Neural cell (in vitro differentiated cells): Measurements from ENCODE around the gene BLM. TPM values are rescaled to one million over a fixed set of nuclear protein-coding genes. Genes with fewer than 3 reads are reported as not detected.

ENCODE experiments used
- H2AFZ ChIP-seq: fragments of 200-600, 300-800 bp; sonication (generic), shearing (Covaris generic); 2 replicates; pipeline ENCODE4 v1.6.0; 2014; ENCODE audit warnings: low read depth, mild to moderate bottlenecking, antibody characterized with exemption, low read length, moderate library complexity
- H3F3A ChIP-seq: fragments of 200-600 bp; shearing (Covaris generic); 2 replicates; pipeline ENCODE4 v1.6.1; 2016; ENCODE audit warnings: mild to moderate bottlenecking, moderate library complexity, mixed read lengths, antibody characterized with exemption, low read length; ENCODE audit not compliant: insufficient read depth, poor library complexity, severe bottlenecking
- H3K27ac ChIP-seq: fragments of 200-600, 300-800 bp; sonication (generic), shearing (Covaris generic); 2 replicates; pipeline ENCODE4 v1.5.1; 2014; ENCODE audit warnings: mild to moderate bottlenecking, low read length, moderate library complexity
- H3K27me3 ChIP-seq: fragments of 300-800, 200-600 bp; sonication (generic), shearing (Covaris generic); 2 replicates; pipeline ENCODE4 v1.6.0; 2014; ENCODE audit warnings: mild to moderate bottlenecking, low read depth, low read length, moderate library complexity; ENCODE audit not compliant: insufficient read depth
- H3K36me3 ChIP-seq: fragments of 300-800, 200-600 bp; sonication (generic), shearing (Covaris generic); 2 replicates; pipeline ENCODE4 v1.5.1; 2014; ENCODE audit warnings: mild to moderate bottlenecking, antibody characterized with exemption, low read length, moderate library complexity; ENCODE audit not compliant: insufficient read depth
- H3K4me2 ChIP-seq: fragments of 300-800, 200-600 bp; sonication (generic), shearing (Covaris generic); 2 replicates; pipeline ENCODE4 v1.6.0; 2014; ENCODE audit warnings: mild to moderate bottlenecking, low read length
- H3K4me3 ChIP-seq: fragments of 300-800, 200-600 bp; sonication (generic), shearing (Covaris generic); 2 replicates; pipeline ENCODE4 v1.5.1; 2014; ENCODE audit warnings: mild to moderate bottlenecking, low read length, moderate library complexity
- H3K79me2 ChIP-seq: fragments of 200-600 bp; shearing (Covaris generic); replicated peaks from 2 replicates; pipeline ENCODE4 v1.6.0; 2014; ENCODE audit warnings: mild to moderate bottlenecking, low read length, moderate library complexity; ENCODE audit not compliant: insufficient read depth
- H3K9ac ChIP-seq: fragments of 300-800, 200-600 bp; sonication (generic), shearing (Covaris generic); 2 replicates; pipeline ENCODE4 v1.6.1; 2016; ENCODE audit warnings: mild to moderate bottlenecking, low read length, mixed read lengths
- H3K9me2 ChIP-seq: fragments of 200-600 bp; shearing (Covaris generic); 2 replicates; pipeline ENCODE4 v1.6.1; 2016; ENCODE audit warnings: mild to moderate bottlenecking, low read length, mixed read lengths; ENCODE audit not compliant: insufficient read depth
- H3K9me3 ChIP-seq: fragments of 200-600, 300-800 bp; sonication (generic), shearing (Covaris generic); 2 replicates; pipeline ENCODE4 v1.6.1; 2016; ENCODE audit warnings: mild to moderate bottlenecking, mixed run types, low read length, moderate library complexity, mixed read lengths
- H4K20me1 ChIP-seq: fragments of 200-600 bp; shearing (Covaris generic); 2 replicates; pipeline ENCODE4 v1.6.1; 2016; ENCODE audit warnings: mild to moderate bottlenecking, mixed run types; ENCODE audit not compliant: insufficient read depth
- EP300 ChIP-seq: fragments of 450-650 bp; conservative IDR thresholded peaks from 2 replicates; pipeline ENCODE4 v1.6.1; 2014; ENCODE audit warnings: antibody characterized with exemption, mild to moderate bottlenecking, moderate library complexity; ENCODE audit not compliant: poor library complexity, severe bottlenecking
- EZH2 ChIP-seq: fragments of 200-600, 300-800 bp; shearing (Covaris generic), sonication (generic); IDR thresholded peaks from 2 replicates; pipeline ENCODE4 v1.6.1; 2014; ENCODE audit warnings: antibody characterized with exemption, low read length, borderline replicate concordance, mild to moderate bottlenecking; ENCODE audit not compliant: insufficient read depth, poor library complexity, severe bottlenecking
- MXI1 ChIP-seq: fragments of 450-650 bp; conservative IDR thresholded peaks from 2 replicates; pipeline ENCODE4 v1.6.1; 2014; ENCODE audit warnings: antibody characterized with exemption, mild to moderate bottlenecking; ENCODE audit not compliant: poor library complexity, severe bottlenecking
- POLR2AphosphoS5 ChIP-seq: IDR thresholded peaks from 2 replicates; pipeline ENCODE4 v1.6.1; 2012
- RAD21 ChIP-seq: fragments of 450-650 bp; conservative IDR thresholded peaks from 2 replicates; pipeline ENCODE4 v1.6.1; 2014; ENCODE audit warnings: antibody characterized with exemption, mild to moderate bottlenecking, moderate library complexity
- SMC3 ChIP-seq: fragments of 450-650 bp; conservative IDR thresholded peaks from 2 replicates; pipeline ENCODE4 v1.6.1; 2014; ENCODE audit warnings: antibody characterized with exemption, mild to moderate bottlenecking, moderate library complexity; ENCODE audit not compliant: poor library complexity
- TAF1 ChIP-seq: IDR thresholded peaks from 2 replicates; pipeline ENCODE4 v1.6.1; 2012; ENCODE audit warnings: low read depth
- polyA plus RNA-seq: library from polyadenylated mRNA; depleted of rRNA; stranded (reverse); fragments of >200 nt; gene quantifications from 2 replicates; pipeline ENCODE4 v1.2.3, GENCODE V29; 2014
- TF ChIP-seq, protein P1 (sequence below): IDR thresholded peaks from 2 replicates; pipeline ENCODE4 v1.6.1; 2012; ENCODE audit warnings: borderline replicate concordance
- TF ChIP-seq, protein P2 (sequence below): fragments of 450-650 bp; IDR thresholded peaks from 2 replicates; pipeline ENCODE4 v1.5.1; 2014; ENCODE audit warnings: antibody characterized with exemption, mild to moderate bottlenecking, moderate library complexity; ENCODE audit not compliant: poor library complexity, severe bottlenecking

The BLM gene
- polyA plus RNA-seq, 1 donor from 2014 or later: 4.5 TPM

DNA sequence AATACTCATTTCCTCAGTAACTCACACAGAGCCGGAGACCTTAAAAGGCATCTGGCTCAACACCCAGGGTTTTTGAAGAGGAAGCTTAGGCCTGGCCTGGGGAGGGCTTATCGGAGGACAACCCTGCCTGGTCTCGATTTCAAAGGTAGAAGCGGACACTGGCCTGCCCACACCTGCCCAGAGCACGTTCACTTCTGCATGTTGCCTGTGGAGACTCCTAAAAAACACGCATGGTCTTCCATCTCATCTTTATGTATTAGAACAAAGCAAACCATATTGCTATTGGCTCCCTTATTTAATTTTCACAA is 95.8 kb downstream of the BLM start:
- no peak overlapping the region for H3K27ac ChIP-seq

DNA sequence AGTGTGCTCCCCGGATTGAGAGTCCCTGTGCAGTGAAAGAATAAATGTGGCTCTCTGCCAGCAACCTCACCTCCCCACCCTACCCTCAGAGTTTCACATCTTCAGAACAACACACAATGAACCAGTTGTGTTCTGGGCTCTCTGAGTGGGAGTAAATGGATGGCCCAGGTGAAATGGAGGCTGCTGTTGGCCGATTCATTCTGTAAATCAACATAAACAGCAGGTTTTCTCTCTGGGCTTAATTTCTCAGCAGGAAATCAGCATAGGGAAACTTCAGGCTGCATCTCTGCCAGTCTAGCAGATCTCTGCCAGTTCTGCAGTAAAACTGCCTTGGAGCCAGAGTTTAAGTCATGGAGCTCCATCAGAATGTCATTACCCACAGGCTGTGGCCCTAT is 96.6 kb downstream of the BLM start:
- Histone ChIP-seq H3K9me2 (no peaks in the 10 kb centered on the region), H3K9me3 (no peaks in the 10 kb centered on the region), H2AFZ (no peak overlapping the region), H4K20me1 (no peaks in the 10 kb centered on the region), H3K79me2 (no peaks in the 10 kb centered on the region), H3K9ac (no peak overlapping the region), H3K4me2 (no peak overlapping the region), H3F3A (no peaks in the 10 kb centered on the region), H3K36me3 (no peaks in the 10 kb centered on the region), H3K27ac (no peak overlapping the region), H3K27me3 (no peaks in the 10 kb centered on the region), H3K4me3 (no peak overlapping the region)
- no peak for TF ChIP-seq TAF1
- TF ChIP-seq RAD21: no peak
- TF ChIP-seq, protein P1, sequence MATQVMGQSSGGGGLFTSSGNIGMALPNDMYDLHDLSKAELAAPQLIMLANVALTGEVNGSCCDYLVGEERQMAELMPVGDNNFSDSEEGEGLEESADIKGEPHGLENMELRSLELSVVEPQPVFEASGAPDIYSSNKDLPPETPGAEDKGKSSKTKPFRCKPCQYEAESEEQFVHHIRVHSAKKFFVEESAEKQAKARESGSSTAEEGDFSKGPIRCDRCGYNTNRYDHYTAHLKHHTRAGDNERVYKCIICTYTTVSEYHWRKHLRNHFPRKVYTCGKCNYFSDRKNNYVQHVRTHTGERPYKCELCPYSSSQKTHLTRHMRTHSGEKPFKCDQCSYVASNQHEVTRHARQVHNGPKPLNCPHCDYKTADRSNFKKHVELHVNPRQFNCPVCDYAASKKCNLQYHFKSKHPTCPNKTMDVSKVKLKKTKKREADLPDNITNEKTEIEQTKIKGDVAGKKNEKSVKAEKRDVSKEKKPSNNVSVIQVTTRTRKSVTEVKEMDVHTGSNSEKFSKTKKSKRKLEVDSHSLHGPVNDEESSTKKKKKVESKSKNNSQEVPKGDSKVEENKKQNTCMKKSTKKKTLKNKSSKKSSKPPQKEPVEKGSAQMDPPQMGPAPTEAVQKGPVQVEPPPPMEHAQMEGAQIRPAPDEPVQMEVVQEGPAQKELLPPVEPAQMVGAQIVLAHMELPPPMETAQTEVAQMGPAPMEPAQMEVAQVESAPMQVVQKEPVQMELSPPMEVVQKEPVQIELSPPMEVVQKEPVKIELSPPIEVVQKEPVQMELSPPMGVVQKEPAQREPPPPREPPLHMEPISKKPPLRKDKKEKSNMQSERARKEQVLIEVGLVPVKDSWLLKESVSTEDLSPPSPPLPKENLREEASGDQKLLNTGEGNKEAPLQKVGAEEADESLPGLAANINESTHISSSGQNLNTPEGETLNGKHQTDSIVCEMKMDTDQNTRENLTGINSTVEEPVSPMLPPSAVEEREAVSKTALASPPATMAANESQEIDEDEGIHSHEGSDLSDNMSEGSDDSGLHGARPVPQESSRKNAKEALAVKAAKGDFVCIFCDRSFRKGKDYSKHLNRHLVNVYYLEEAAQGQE: no peak

More for the DNA sequence above, 95.8 kb downstream of the BLM start:
- Histone ChIP-seq H3K4me3 (no peak overlapping the region), H3K9me3 (no peaks in the 10 kb centered on the region), H4K20me1 (no peaks in the 10 kb centered on the region), H3K4me2 (no peak overlapping the region), H3K27me3 (no peaks in the 10 kb centered on the region), H3K9ac (no peak overlapping the region), H3K36me3 (no peaks in the 10 kb centered on the region), H3K79me2 (no peaks in the 10 kb centered on the region), H3F3A (no peaks in the 10 kb centered on the region), H2AFZ (no peak overlapping the region), H3K9me2 (no peaks in the 10 kb centered on the region)
- no peak for TF ChIP-seq MXI1
- TF ChIP-seq EP300: no peak
- TF ChIP-seq, protein P1: no peak
- TF ChIP-seq TAF1: no peak
- no peak for TF ChIP-seq RAD21
- TF ChIP-seq SMC3: no peak
- no peak for TF ChIP-seq EZH2
- TF ChIP-seq POLR2AphosphoS5: no peak
- TF ChIP-seq, protein P2, sequence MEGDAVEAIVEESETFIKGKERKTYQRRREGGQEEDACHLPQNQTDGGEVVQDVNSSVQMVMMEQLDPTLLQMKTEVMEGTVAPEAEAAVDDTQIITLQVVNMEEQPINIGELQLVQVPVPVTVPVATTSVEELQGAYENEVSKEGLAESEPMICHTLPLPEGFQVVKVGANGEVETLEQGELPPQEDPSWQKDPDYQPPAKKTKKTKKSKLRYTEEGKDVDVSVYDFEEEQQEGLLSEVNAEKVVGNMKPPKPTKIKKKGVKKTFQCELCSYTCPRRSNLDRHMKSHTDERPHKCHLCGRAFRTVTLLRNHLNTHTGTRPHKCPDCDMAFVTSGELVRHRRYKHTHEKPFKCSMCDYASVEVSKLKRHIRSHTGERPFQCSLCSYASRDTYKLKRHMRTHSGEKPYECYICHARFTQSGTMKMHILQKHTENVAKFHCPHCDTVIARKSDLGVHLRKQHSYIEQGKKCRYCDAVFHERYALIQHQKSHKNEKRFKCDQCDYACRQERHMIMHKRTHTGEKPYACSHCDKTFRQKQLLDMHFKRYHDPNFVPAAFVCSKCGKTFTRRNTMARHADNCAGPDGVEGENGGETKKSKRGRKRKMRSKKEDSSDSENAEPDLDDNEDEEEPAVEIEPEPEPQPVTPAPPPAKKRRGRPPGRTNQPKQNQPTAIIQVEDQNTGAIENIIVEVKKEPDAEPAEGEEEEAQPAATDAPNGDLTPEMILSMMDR: no peak
